GM23248 (cell line): ENCODE results near the gene ZDHHC3. TPM values are rescaled to one million over a fixed set of nuclear protein-coding genes. Genes with fewer than 3 reads are reported as not detected.

Experiments
- DNase-seq: peaks from one replicate; pipeline ENCODE4 v3.0.0-alpha.2; 2015
- H2AFZ ChIP-seq: fragments of 200-600 bp; sonication (generic); 2 replicates; pipeline ENCODE4 v1.6.1; 2016; ENCODE audit warnings: antibody characterized with exemption
- H3F3A ChIP-seq: fragments of 200-600 bp; sonication (generic); 2 replicates; pipeline ENCODE4 v1.6.1; 2016; ENCODE audit warnings: mild to moderate bottlenecking, antibody characterized with exemption, mixed run types; ENCODE audit not compliant: insufficient read depth
- H3K27ac ChIP-seq: fragments of 200-600 bp; sonication (generic); 2 replicates; pipeline ENCODE4 v1.5.1; 2016; ENCODE audit warnings: mild to moderate bottlenecking
- H3K27me3 ChIP-seq: fragments of 200-600 bp; sonication (generic); replicated peaks from 2 replicates; pipeline ENCODE4 v1.6.1; 2016; ENCODE audit warnings: mild to moderate bottlenecking; ENCODE audit not compliant: insufficient read depth
- H3K36me3 ChIP-seq: fragments of 200-600 bp; sonication (generic); 2 replicates; pipeline ENCODE4 v1.6.1; 2016; ENCODE audit warnings: low read depth, mild to moderate bottlenecking
- H3K4me1 ChIP-seq: fragments of 200-600 bp; sonication (generic); 2 replicates; pipeline ENCODE4 v1.6.1; 2016; ENCODE audit warnings: mild to moderate bottlenecking; ENCODE audit not compliant: insufficient read depth
- H3K4me2 ChIP-seq: fragments of 200-600 bp; sonication (generic); one replicate; pipeline ENCODE4 v1.6.1; 2016; ENCODE audit warnings: mild to moderate bottlenecking; ENCODE audit not compliant: unreplicated experiment
- H3K4me3 ChIP-seq: fragments of 200-600 bp; sonication (generic); 2 replicates; pipeline ENCODE4 v1.5.1; 2016; ENCODE audit warnings: mild to moderate bottlenecking
- H3K79me2 ChIP-seq: fragments of 200-600 bp; sonication (generic); 2 replicates; pipeline ENCODE4 v1.6.1; 2016; ENCODE audit warnings: mild to moderate bottlenecking; ENCODE audit not compliant: insufficient read depth
- H3K9ac ChIP-seq: fragments of 200-600 bp; sonication (generic); 2 replicates; pipeline ENCODE4 v1.6.1; 2016; ENCODE audit warnings: mild to moderate bottlenecking
- H3K9me2 ChIP-seq: fragments of 200-600 bp; sonication (generic); 2 replicates; pipeline ENCODE4 v1.6.1; 2016; ENCODE audit warnings: mixed run types, mild to moderate bottlenecking, moderate library complexity; ENCODE audit not compliant: insufficient read depth
- H3K9me3 ChIP-seq: fragments of 200-600 bp; sonication (generic); one replicate; pipeline ENCODE4 v1.6.1; 2017; ENCODE audit warnings: low read depth
- H4K20me1 ChIP-seq: fragments of 200-600 bp; sonication (generic); 2 replicates; pipeline ENCODE4 v1.6.0; 2016; ENCODE audit not compliant: insufficient read depth
- EZH2 ChIP-seq: fragments of 200-600 bp; sonication (generic); IDR thresholded peaks from 2 replicates; pipeline ENCODE4 v1.6.1; 2018; ENCODE audit warnings: antibody characterized with exemption, mild to moderate bottlenecking; ENCODE audit not compliant: insufficient read depth, poor library complexity, severe bottlenecking
- EZH2phosphoT487 ChIP-seq: fragments of 200-600 bp; sonication (generic); IDR thresholded peaks from 2 replicates; pipeline ENCODE4 v1.6.1; 2018; ENCODE audit warnings: antibody characterized with exemption, moderate library complexity, mild to moderate bottlenecking, low read depth; ENCODE audit not compliant: insufficient read depth
- WGBS, 2 experiments: methylation state at CpG; one replicate each; pipeline ENCODE4 v1.1.6; 2015 to 2017; ENCODE audit warnings: low lambda C conversion rate in 2 of 2, low coverage in 1 of 2; ENCODE audit errors: missing lambda C conversion rate in 2 of 2; 5-methylcytosine and 5-hydroxymethylcytosine counted together
- in situ Hi-C: fragments of 300-500 bp; cut with MboI; formaldehyde crosslinking; loops from 2 replicates; pipeline ENCODE4 v1.15.0; 2020
- polyA plus RNA-seq: library from polyadenylated mRNA; unstranded; fragments of >200 nt; fragmentation: Nextera tagmentation; extraction: Ambion mirVana; gene quantifications from 2 replicates; pipeline ENCODE4 v1.2.1, GENCODE V29; 2016
- total RNA-seq: library from RNA; depleted of rRNA; stranded (reverse); fragments of >200 nt; shearing (Covaris generic); gene quantifications from 2 replicates; pipeline ENCODE4 v1.2.3, GENCODE V29; 2014

Gene ZDHHC3
- total and polyA plus RNA-seq, 2 experiments from 2014 or later: 48.7 to 76.2 TPM

GRCh38 chr3:45011756-45012508 lies 36.0 kb upstream of the ZDHHC3 start:
- 0 to 1% methylated on average over 7 of the region's 7 CpGs for WGBS, 2 experiments
- H4K20me1 ChIP-seq: no peaks in the 10 kb centered on the region
- H3K79me2 ChIP-seq: no peaks in the 10 kb centered on the region
- peak overlapping the region; percentile 93 for H3K27ac ChIP-seq
- peaks cover 50% of the 10 kb centered on the region for H3F3A ChIP-seq
- no peaks in the 10 kb centered on the region for H3K36me3 ChIP-seq
- no peaks in the 10 kb centered on the region for H3K9me3 ChIP-seq
- H3K4me2 ChIP-seq: peak overlapping the region; percentile 79
- peak overlapping the region; percentile 56 for H3K4me3 ChIP-seq
- H3K4me1 ChIP-seq: peaks cover 63% of the 10 kb centered on the region
- no peaks in the 10 kb centered on the region for H3K27me3 ChIP-seq
- H3K9me2 ChIP-seq: no peaks in the 10 kb centered on the region
- H3K9ac ChIP-seq: peak overlapping the region; percentile 74
- in situ Hi-C loops: no loop called here
- TF ChIP-seq EZH2 (no peak), EZH2phosphoT487 (no peak)
- no peak overlapping the region for H2AFZ ChIP-seq
- DNase-seq: peak; percentile 97

- H3F3A ChIP-seq: peaks cover 51% of the 10 kb centered on the region
- TF ChIP-seq EZH2 (no peak), EZH2phosphoT487 (no peak)
- no peaks in the 10 kb centered on the region for H3K9me3 ChIP-seq
- H3K27ac ChIP-seq: peak overlapping the region; percentile 93
- peak; percentile 88 for DNase-seq
- H3K9ac ChIP-seq: peak overlapping the region; percentile 74
- H3K36me3 ChIP-seq: no peaks in the 10 kb centered on the region
- in situ Hi-C loops: no loop called here
- H3K79me2 ChIP-seq: no peaks in the 10 kb centered on the region
- no peak overlapping the region for H2AFZ ChIP-seq
- peak overlapping the region; percentile 79 for H3K4me2 ChIP-seq
- no peaks in the 10 kb centered on the region for H3K27me3 ChIP-seq
- 0 to 2% methylated on average over 3 of the region's 3 CpGs for WGBS, 2 experiments
- no peaks in the 10 kb centered on the region for H3K9me2 ChIP-seq
- H3K4me1 ChIP-seq: peaks cover 63% of the 10 kb centered on the region
- H4K20me1 ChIP-seq: no peaks in the 10 kb centered on the region
- peak overlapping the region; percentile 56 for H3K4me3 ChIP-seq
These were observed 34.9 kb upstream of the ZDHHC3 start for GRCh38 chr3:45010811-45011333.

GRCh38 chr3:45009868-45010267 lies 33.9 kb upstream of the ZDHHC3 start:
- Histone ChIP-seq H3K79me2 (no peaks in the 10 kb centered on the region), H3K4me2 (no peak overlapping the region), H3K27ac (no peak overlapping the region), H3K9me3 (no peaks in the 10 kb centered on the region), H3K4me3 (no peak overlapping the region), H4K20me1 (no peaks in the 10 kb centered on the region), H3K27me3 (no peaks in the 10 kb centered on the region), H3K9me2 (no peaks in the 10 kb centered on the region), H3K9ac (no peak overlapping the region), H2AFZ (no peak overlapping the region), H3F3A (peaks cover 51% of the 10 kb centered on the region), H3K4me1 (peaks cover 63% of the 10 kb centered on the region), H3K36me3 (peaks cover 7% of the 10 kb centered on the region)
- TF ChIP-seq EZH2 (no peak), EZH2phosphoT487 (no peak)
- in situ Hi-C loops: no loop called here
- no peak for DNase-seq
- 90 to 97% methylated on average over 1 of the region's 1 CpG for whole genome bisulfite sequencing, 2 experiments

GRCh38 chr3:45008117-45008516 lies 32.1 kb upstream of the ZDHHC3 start:
- TF ChIP-seq EZH2phosphoT487 (no peak), EZH2 (no peak)
- Histone ChIP-seq H3K4me3 (no peak overlapping the region), H3K36me3 (peaks cover 11% of the 10 kb centered on the region), H3K9ac (no peak overlapping the region), H3K79me2 (no peaks in the 10 kb centered on the region), H3K27ac (peak overlapping the region; percentile 48), H2AFZ (no peak overlapping the region), H4K20me1 (no peaks in the 10 kb centered on the region), H3K9me2 (no peaks in the 10 kb centered on the region), H3F3A (peaks cover 51% of the 10 kb centered on the region), H3K27me3 (no peaks in the 10 kb centered on the region), H3K4me1 (peaks cover 53% of the 10 kb centered on the region), H3K4me2 (peak overlapping the region; percentile 21), H3K9me3 (no peaks in the 10 kb centered on the region)
- in situ Hi-C loops: no loop called here
- WGBS, 2 experiments: 100% methylated on average over 1 of the region's 1 CpG
- peak; percentile 87 for DNase-seq

- Histone ChIP-seq H3K27ac (no peak overlapping the region), H3K4me2 (no peak overlapping the region), H3K79me2 (no peaks in the 10 kb centered on the region), H3K9me2 (no peaks in the 10 kb centered on the region), H3F3A (peaks cover 43% of the 10 kb centered on the region), H3K9ac (no peak overlapping the region), H3K9me3 (no peaks in the 10 kb centered on the region), H2AFZ (no peak overlapping the region), H3K27me3 (no peaks in the 10 kb centered on the region), H3K4me3 (no peak overlapping the region), H3K36me3 (peaks cover 12% of the 10 kb centered on the region), H4K20me1 (no peaks in the 10 kb centered on the region), H3K4me1 (peaks cover 43% of the 10 kb centered on the region)
- no peak for DNase-seq
- no peak for TF ChIP-seq EZH2
- TF ChIP-seq EZH2phosphoT487: no peak
- in situ Hi-C loops: no loop called here
- WGBS, 2 experiments: 95 to 98% methylated on average over 8 of the region's 8 CpGs
These were observed 31.1 kb upstream of the ZDHHC3 start for GRCh38 chr3:45007091-45007490.
